GM18861 (cell line): ENCODE results near the gene ZC3H12A.
"Not testable (repeated sequence)": the region's sequence is repeated elsewhere in the genome, so short reads cannot be mapped to it uniquely, and the experiment has no call there.

Experiments used
- ATAC-seq: cut with Tn5 transposase; IDR thresholded peaks from one replicate; pipeline ENCODE4 v1.9.1; 2021; ENCODE audit not compliant: unreplicated experiment

The ZC3H12A gene

DNA sequence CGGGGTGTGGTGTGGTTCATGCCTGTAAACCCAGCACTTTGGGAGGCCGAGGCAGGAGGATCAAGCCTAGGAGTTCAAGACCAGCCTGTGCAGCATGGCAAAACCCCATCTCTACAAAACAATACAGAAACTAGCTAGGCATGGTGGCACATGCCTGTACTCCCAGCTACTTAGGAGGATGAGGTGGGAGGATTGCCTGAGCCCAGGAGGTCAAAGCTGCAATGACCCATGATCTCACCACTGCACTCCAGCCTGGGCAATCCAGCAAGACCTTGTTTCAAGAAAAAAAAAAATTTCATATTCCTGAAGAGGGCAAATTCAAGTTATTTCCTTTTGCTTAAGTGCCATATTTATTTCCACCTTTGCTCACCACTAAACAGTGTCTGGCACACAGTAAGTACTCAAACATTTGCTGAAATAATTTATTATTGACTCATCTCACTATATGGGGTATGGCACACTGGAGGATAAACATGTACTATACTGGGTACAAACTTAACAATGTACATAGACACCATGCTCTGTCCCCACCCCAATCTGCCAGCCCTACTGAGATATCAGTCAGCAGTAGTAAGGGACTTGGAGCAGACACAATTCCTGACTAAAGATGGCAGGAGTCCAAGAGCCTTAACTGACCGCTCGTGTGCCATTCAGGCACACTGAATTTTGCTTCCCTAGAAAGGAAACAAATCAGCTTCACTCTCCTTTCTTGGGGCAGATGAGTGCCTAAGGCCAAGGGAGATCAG lies 24.7 kb downstream of the ZC3H12A start:
- ATAC-seq, result no peak

DNA sequence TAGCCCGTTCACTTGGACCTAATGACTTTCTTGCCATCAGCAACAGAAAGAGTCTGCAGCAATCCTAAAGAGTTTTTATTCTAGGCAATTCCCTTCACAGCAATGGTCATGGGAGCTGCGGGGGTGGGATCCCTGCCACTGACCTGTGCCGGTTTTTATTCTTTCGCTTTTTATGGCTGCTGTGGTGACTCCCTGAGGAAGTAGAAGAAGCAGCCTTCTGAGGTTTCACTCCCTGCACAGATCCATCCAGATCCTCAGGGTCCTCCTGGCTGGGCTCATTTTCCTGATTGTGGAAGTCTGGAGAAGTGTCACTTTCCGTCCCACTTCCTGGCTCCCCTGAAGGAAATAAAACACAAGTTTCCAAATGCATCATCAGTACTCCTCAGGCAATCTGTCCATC lies 27.3 kb downstream of the ZC3H12A start:
- ATAC-seq, result no peak

GRCh38 chr1:37502104-37502503 lies 27.7 kb downstream of the ZC3H12A start:
- ATAC-seq, result no peak

GRCh38 chr1:37502791-37503190 lies 28.4 kb downstream of the ZC3H12A start:
- not testable (repeated sequence) for ATAC-seq

DNA sequence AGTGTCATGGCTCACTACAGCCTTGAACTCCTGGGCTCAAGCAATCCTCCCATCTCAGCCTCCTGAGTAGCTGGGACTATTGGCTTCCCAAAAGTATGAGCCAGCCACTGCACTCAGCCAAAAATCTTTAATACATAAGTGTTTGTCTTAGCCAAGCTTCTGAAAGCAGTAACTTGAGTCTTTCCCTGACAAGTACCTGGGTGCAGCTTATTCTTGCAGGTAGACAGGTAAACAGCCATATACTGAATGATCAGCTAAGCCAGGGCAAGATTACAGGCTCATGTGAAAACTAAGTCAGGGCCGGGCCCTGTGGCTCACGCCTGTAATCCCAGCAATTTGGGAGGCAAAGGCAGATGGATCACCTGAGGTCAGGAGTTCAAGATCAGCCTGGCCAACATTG lies 32.4 kb downstream of the ZC3H12A start:
- ATAC-seq, result no peak

DNA sequence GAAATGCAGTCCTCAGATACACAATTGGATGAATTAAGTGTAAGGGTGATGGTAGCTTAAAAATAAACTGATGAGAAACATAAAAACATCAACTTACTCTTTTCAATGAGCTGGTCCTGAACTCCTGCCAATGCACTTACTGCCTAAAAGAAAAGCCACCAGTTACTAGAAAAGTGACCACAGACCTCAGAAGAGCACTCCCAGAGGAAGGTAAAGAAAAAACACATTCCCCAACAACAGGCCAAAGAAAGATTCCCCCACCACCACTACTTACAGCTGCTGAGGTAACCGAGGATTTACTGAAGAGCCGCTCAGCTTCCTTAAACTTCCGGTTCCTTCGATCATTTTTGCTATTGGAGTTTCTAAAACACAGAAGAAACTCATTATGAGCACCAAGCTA lies 34.8 kb downstream of the ZC3H12A start:
- no peak for ATAC-seq

GRCh38 chr1:37513795-37514349 lies 39.5 kb downstream of the ZC3H12A start:
- no peak for ATAC-seq

DNA sequence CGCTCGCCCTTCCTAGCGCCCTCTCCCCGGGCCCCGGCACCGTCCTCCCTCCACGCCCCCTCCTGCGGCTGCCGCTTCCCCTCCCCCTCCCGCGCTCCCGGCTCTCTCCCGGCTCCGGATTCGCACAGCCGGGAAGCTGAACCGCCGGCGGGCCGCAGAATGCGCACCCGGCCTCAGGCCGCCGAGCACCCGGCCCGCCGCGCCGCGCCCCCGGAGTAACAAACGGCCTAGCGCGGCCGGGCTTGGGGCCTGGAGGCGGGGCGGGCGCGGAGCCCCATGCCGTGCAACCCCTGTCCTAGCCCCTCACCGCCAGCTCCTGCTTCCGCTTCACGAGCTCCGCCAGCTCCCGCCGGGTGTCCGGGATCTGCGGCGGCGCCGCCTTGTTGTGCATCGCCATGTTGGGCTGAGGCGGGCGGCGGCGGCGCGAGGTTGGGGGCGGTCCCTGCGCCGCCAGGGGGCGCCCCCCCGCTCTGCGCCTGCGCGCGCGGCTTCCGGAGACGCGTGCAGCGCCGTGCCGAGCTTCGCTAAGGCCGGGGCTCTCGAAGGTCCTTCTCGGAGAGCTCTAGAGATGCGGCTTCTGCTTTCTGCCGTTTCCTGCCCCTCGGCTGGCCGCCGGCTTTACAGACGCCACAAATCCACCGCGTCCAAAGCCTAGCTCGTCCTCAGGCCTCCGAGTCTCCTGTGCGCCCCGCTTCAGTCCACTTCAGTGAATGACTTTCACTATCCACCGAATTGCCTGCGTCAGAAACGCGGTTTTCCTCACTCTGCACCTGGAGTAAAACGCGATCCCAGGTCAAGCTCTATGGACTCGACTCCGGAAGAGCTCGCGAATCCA lies 40.2 kb downstream of the ZC3H12A start, which contains the start of gene MEAF6:
Gene MEAF6 (minus strand): TSS at position 417 of the 835 bp plus-strand sequence. CDS start 20 bp downstream, at position 397.
- ATAC-seq, result peak; percentile 83

- no peak for ATAC-seq
These were observed 41.0 kb downstream of the ZC3H12A start for GRCh38 chr1:37515185-37516034.

DNA sequence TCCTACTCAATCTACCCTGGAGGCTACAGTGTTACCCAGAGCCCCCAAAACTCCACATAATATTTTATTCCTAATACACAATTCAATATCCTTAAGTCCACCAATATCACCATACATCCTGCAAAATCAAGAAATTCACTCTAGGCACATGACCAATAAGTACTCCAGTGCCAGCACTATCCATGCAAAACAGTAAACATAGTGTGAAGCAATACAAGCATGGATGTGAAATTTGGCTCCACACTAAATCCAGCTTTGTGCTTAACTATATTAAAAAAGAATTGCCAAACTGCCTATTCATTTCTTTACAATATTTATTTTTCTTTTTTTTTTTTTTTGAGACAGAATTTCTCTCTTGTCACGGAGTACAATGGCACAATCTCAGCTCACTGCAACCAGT lies 43.2 kb downstream of the ZC3H12A start:
- ATAC-seq, result no peak

DNA sequence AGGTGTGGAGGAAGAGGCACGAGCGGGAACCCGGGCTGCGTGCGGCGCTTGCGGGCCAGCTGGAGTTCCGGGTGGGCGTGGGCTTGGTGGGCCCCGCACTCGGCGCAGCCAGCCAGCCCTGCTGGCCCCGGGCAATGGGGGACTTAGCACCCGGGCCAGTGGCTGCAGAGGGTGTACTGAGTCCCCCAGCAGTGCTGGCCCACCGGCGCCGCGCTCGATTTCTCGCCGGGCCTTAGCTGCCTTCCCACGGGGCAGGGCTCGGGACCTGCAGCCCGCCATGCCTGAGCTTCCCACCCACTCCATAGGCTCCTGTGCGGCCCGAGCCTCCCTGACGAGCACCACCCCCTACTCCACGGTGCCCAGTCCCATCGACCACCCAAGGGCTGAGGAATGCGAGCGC lies 43.9 kb downstream of the ZC3H12A start:
- ATAC-seq, result not testable (repeated sequence)

DNA sequence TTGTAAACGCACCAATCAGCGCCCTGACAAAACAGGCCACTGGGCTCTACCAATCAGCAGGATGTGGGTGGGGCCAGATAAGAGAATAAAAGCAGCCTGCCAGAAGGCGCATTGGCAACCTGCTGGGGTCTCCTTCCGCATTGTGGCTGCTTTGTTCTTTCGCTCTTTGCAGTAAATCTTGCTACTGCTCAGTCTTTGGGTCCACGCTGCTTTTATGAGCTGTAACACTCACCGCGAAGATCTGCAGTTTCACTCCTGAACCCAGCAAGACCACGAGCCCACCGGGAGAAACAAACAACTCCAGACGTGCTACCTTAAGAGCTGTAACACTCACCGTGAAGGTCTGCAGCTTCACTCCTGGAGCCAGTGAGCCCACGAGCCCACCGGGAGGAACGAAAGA lies 44.5 kb downstream of the ZC3H12A start:
- ATAC-seq, result not testable (repeated sequence)

DNA sequence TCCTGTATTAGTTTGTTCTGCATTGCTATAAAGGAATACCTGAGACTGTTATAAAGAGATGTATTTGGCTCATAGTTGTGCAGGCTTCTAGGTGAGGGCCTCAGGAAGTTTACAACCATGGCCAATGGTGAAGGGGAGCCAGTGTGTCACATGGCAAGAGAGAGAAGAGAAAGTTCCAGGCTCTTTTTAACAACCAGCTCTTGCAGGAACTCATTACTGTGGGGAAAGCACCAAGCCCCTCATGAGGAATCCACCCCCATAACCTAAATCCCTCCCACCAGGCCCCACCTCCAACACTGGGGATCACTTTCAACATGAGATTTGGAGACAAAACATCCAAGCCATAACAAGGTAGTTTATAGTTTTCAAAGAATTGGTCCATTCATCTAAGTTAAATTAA lies 45.2 kb downstream of the ZC3H12A start:
- ATAC-seq, result no peak

DNA sequence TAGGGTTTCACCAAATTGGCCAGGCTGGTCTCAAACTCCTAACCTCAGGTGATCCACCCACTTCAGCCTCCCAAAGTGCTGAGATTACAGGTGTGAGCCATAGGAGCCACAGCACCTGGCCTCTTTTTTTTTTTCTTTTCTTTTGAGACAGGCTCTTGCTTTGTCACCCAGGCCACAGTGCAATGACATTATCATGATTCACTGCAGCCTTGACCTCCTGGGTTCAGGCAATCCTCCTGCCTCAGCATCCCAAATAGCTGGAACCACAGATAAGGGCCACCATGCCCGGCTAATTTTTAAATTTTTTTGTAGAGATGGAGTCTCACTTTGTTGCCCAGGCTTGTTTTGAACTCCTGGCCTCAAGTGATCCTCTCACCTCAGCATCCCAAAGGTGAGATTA lies 55.5 kb downstream of the ZC3H12A start:
- ATAC-seq, result not testable (repeated sequence)

DNA sequence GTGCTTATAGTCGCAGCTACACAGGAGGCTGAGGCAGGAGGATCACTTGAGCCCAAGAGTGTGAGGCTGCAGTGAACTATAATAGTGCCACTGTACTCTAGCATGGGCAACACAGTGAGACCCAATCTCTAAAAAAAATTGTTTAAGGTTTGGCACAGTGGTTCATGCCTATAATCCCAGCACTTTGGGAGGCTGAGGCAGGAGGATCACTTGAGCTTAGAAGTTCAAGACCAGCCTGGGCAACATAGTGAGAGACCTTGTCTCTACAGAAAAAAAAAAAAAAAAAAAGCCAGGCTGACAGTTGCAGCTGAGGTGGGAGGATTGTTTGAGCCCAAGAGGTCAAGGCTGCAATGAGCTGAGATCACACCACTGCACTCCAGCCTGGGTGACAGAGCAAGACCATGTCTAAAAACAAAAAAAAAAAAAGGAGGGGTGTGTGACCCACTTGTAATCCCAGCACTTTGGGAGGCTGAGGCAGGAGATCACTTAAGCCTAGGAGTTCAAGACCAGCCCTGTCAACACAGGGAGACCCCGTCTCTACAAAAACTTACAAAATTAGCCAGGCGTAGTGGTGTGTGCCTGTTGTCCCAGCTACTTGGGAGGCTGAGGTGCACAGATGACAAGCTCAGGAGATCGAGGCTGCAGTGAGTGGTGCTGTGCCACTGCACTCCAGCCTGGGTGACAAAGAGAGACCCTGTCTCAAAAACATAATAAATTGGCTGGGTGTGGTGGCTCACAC lies 58.2 kb downstream of the ZC3H12A start:
- not testable (repeated sequence) for ATAC-seq

- ATAC-seq, result no peak
These were observed 59.1 kb downstream of the ZC3H12A start for GRCh38 chr1:37533317-37534093.
